ENCODE results near the gene PRCD.

PRCD gene

DNA sequence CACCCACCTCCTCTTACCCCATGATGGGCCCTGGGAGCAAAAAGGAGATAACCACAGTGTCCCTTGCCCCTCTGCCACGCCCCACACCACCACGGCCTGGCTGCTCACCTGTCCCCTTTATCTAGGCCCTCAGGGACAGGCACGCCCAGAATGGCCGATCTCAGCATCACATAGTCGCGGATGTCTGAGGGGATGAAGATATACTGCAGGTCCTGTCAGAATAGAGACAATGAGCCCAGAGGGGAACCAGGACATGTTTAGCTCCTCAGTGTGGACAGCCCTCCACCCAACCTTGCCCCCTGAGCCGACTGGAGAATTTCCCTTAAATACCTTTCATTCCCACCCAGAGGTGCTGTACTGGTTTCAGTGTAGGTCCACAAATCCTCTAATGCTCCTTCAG is 30.6 kb downstream of the PRCD start:
- H3K9ac ChIP-seq (ENCODE audit: low read length in 5 of 5) = no peak overlapping the region
- no peak overlapping the region for H3K27ac ChIP-seq (ENCODE audit: low read depth, low read length)
- no peaks in the 10 kb centered on the region for H3K9me3 ChIP-seq (ENCODE audit: control insufficient read depth in 5 of 5, low read length in 5 of 5)
- H3K4me3 ChIP-seq (ENCODE audit: low read depth in 1 of 5, low read length in 5 of 5) = no peak overlapping the region
- no peaks in the 10 kb centered on the region for H3K27me3 ChIP-seq (ENCODE audit: control insufficient read depth in 5 of 5, insufficient read depth in 4 of 5, low read length in 5 of 5)
- peaks cover 0 to 10% (median 3%) of the 10 kb centered on the region in 5 donors for H3K36me3 ChIP-seq (ENCODE audit: control insufficient read depth in 5 of 5, insufficient read depth in 5 of 5, low read length in 5 of 5)
- peaks cover 0 to 20% (median 14%) of the 10 kb centered on the region in 5 donors for H3K4me1 ChIP-seq (ENCODE audit: control insufficient read depth in 5 of 5, insufficient read depth in 5 of 5, low read length in 5 of 5)

DNA sequence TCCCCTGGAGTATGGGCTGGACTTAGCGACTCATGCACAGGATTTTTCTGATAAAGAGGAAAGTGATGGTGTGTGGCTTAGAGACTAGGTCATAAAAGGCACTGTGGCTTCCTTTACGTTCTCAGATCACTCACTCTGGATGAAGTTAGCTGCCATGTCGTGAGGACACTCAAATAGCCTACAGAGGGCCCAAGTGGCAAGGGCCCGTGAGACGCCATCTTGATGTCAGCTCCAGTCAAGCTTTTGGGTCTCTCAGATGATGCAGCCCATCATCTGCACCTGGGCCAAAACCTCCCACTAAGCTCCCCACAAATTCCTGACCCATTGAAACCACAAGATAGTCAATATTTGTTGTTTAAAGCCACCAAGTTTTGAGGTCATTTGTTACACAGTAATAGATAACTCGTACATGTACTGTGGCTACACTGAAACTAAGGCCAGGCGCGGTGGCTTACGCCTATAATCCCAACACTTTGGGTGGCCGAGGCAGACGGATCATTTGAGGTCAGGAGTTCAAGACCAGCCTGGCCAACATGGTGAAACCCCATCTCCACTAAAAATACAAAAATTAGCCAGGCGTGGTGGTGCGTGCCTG is 31.1 kb downstream of the PRCD start:
- no peak overlapping the region for H3K9ac ChIP-seq (ENCODE audit: low read length in 5 of 5)
- H3K4me3 ChIP-seq (ENCODE audit: low read depth in 1 of 5, low read length in 5 of 5) = no peak overlapping the region
- H3K27me3 ChIP-seq (ENCODE audit: control insufficient read depth in 5 of 5, insufficient read depth in 4 of 5, low read length in 5 of 5) = no peaks in the 10 kb centered on the region
- H3K36me3 ChIP-seq (ENCODE audit: control insufficient read depth in 5 of 5, insufficient read depth in 5 of 5, low read length in 5 of 5) = peaks cover 0 to 5% (median 0%) of the 10 kb centered on the region in 5 donors
- no peaks in the 10 kb centered on the region for H3K9me3 ChIP-seq (ENCODE audit: control insufficient read depth in 5 of 5, low read length in 5 of 5)
- no peak overlapping the region for H3K27ac ChIP-seq (ENCODE audit: low read depth, low read length)
- H3K4me1 ChIP-seq (ENCODE audit: control insufficient read depth in 5 of 5, insufficient read depth in 5 of 5, low read length in 5 of 5) = peaks cover 0 to 18% (median 14%) of the 10 kb centered on the region in 5 donors

- Histone ChIP-seq H3K27me3 (ENCODE audit: control insufficient read depth in 5 of 5, insufficient read depth in 4 of 5, low read length in 5 of 5) (no peaks in the 10 kb centered on the region), H3K36me3 (ENCODE audit: control insufficient read depth in 5 of 5, insufficient read depth in 5 of 5, low read length in 5 of 5) (no peaks in the 10 kb centered on the region), H3K4me1 (ENCODE audit: control insufficient read depth in 5 of 5, insufficient read depth in 5 of 5, low read length in 5 of 5) (peaks cover 0 to 18% (median 14%) of the 10 kb centered on the region in 5 donors), H3K4me3 (ENCODE audit: low read depth in 1 of 5, low read length in 5 of 5) (no peak overlapping the region), H3K9ac (ENCODE audit: low read length in 5 of 5) (no peak overlapping the region), H3K9me3 (ENCODE audit: control insufficient read depth in 5 of 5, low read length in 5 of 5) (no peaks in the 10 kb centered on the region), H3K27ac (ENCODE audit: low read depth, low read length) (no peak overlapping the region)
Observed at GRCh38 chr17:76572201-76572910, 32.5 kb downstream of the PRCD start.

GRCh38 chr17:76573096-76573495 is 33.3 kb downstream of the PRCD start:
- no peaks in the 10 kb centered on the region for H3K36me3 ChIP-seq (ENCODE audit: control insufficient read depth in 5 of 5, insufficient read depth in 5 of 5, low read length in 5 of 5)
- H3K4me1 ChIP-seq (ENCODE audit: control insufficient read depth in 5 of 5, insufficient read depth in 5 of 5, low read length in 5 of 5) = peaks cover 0 to 10% (median 9%) of the 10 kb centered on the region in 5 donors
- no peak overlapping the region for H3K9ac ChIP-seq (ENCODE audit: low read length in 5 of 5)
- no peaks in the 10 kb centered on the region for H3K9me3 ChIP-seq (ENCODE audit: control insufficient read depth in 5 of 5, low read length in 5 of 5)
- no peaks in the 10 kb centered on the region for H3K27me3 ChIP-seq (ENCODE audit: control insufficient read depth in 5 of 5, insufficient read depth in 4 of 5, low read length in 5 of 5)
- H3K4me3 ChIP-seq (ENCODE audit: low read depth in 1 of 5, low read length in 5 of 5) = no peak overlapping the region
- no peak overlapping the region for H3K27ac ChIP-seq (ENCODE audit: low read depth, low read length)

DNA sequence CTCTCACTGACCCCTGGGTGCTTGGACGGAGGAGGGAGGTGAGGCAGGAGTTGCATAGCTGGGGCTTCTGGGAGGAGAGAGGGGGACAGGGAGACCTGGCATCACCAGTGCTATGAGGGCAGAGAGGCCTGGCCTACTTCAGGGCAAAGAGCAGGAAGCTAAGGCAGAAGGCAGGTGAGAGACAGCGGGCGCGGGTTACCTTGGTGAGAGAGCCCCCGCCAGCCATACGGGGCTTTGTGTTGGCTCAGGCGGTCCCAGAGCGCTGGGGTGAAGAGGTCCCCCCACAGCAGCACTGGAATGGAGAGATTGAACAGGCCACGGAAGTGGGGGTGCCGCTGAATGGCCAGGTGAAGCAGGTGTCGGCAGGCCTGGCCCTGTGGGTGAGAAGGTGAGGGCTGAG is 34.3 kb downstream of the PRCD start:
- H3K9ac ChIP-seq (ENCODE audit: low read length in 5 of 5) = no peak overlapping the region
- H3K4me3 ChIP-seq (ENCODE audit: low read depth in 1 of 5, low read length in 5 of 5) = no peak overlapping the region
- H3K4me1 ChIP-seq (ENCODE audit: control insufficient read depth in 5 of 5, insufficient read depth in 5 of 5, low read length in 5 of 5) = peaks cover 0 to 9% (median 8%) of the 10 kb centered on the region in 5 donors

GRCh38 chr17:76575570-76575969 is 35.7 kb downstream of the PRCD start:
- Histone ChIP-seq H3K27me3 (ENCODE audit: control insufficient read depth in 5 of 5, insufficient read depth in 4 of 5, low read length in 5 of 5) (no peaks in the 10 kb centered on the region), H3K4me3 (ENCODE audit: low read depth in 1 of 5, low read length in 5 of 5) (no peak overlapping the region), H3K9ac (ENCODE audit: low read length in 5 of 5) (no peak overlapping the region), H3K36me3 (ENCODE audit: control insufficient read depth in 5 of 5, insufficient read depth in 5 of 5, low read length in 5 of 5) (no peaks in the 10 kb centered on the region), H3K9me3 (ENCODE audit: control insufficient read depth in 5 of 5, low read length in 5 of 5) (no peaks in the 10 kb centered on the region), H3K27ac (ENCODE audit: low read depth, low read length) (no peak overlapping the region), H3K4me1 (ENCODE audit: control insufficient read depth in 5 of 5, insufficient read depth in 5 of 5, low read length in 5 of 5) (no peaks in the 10 kb centered on the region)

More for the DNA sequence above, 34.3 kb downstream of the PRCD start:
- H3K9me3 ChIP-seq (ENCODE audit: control insufficient read depth in 5 of 5, low read length in 5 of 5) = no peaks in the 10 kb centered on the region
- no peak overlapping the region for H3K27ac ChIP-seq (ENCODE audit: low read depth, low read length)
- H3K27me3 ChIP-seq (ENCODE audit: control insufficient read depth in 5 of 5, insufficient read depth in 4 of 5, low read length in 5 of 5) = no peaks in the 10 kb centered on the region
- no peaks in the 10 kb centered on the region for H3K36me3 ChIP-seq (ENCODE audit: control insufficient read depth in 5 of 5, insufficient read depth in 5 of 5, low read length in 5 of 5)

GRCh38 chr17:76576189-76576588 is 36.3 kb downstream of the PRCD start:
- H3K36me3 ChIP-seq (ENCODE audit: control insufficient read depth in 5 of 5, insufficient read depth in 5 of 5, low read length in 5 of 5) = no peaks in the 10 kb centered on the region
- H3K9me3 ChIP-seq (ENCODE audit: control insufficient read depth in 5 of 5, low read length in 5 of 5) = no peaks in the 10 kb centered on the region
- no peak overlapping the region for H3K9ac ChIP-seq (ENCODE audit: low read length in 5 of 5)
- H3K4me1 ChIP-seq (ENCODE audit: control insufficient read depth in 5 of 5, insufficient read depth in 5 of 5, low read length in 5 of 5) = no peaks in the 10 kb centered on the region
- H3K4me3 ChIP-seq (ENCODE audit: low read depth in 1 of 5, low read length in 5 of 5) = no peak overlapping the region
- H3K27me3 ChIP-seq (ENCODE audit: control insufficient read depth in 5 of 5, insufficient read depth in 4 of 5, low read length in 5 of 5) = no peaks in the 10 kb centered on the region
- H3K27ac ChIP-seq (ENCODE audit: low read depth, low read length) = no peak overlapping the region

- no peaks in the 10 kb centered on the region for H3K4me1 ChIP-seq (ENCODE audit: control insufficient read depth in 5 of 5, insufficient read depth in 5 of 5, low read length in 5 of 5)
- H3K9ac ChIP-seq (ENCODE audit: low read length in 5 of 5) = no peak overlapping the region
- H3K9me3 ChIP-seq (ENCODE audit: control insufficient read depth in 5 of 5, low read length in 5 of 5) = no peaks in the 10 kb centered on the region
- H3K27me3 ChIP-seq (ENCODE audit: control insufficient read depth in 5 of 5, insufficient read depth in 4 of 5, low read length in 5 of 5) = no peaks in the 10 kb centered on the region
- no peak overlapping the region for H3K27ac ChIP-seq (ENCODE audit: low read depth, low read length)
- no peak overlapping the region for H3K4me3 ChIP-seq (ENCODE audit: low read depth in 1 of 5, low read length in 5 of 5)
- H3K36me3 ChIP-seq (ENCODE audit: control insufficient read depth in 5 of 5, insufficient read depth in 5 of 5, low read length in 5 of 5) = no peaks in the 10 kb centered on the region
Observed at GRCh38 chr17:76577876-76578275, 38.0 kb downstream of the PRCD start.

GRCh38 chr17:76578376-76578775 is 38.5 kb downstream of the PRCD start:
- H3K9me3 ChIP-seq (ENCODE audit: control insufficient read depth in 5 of 5, low read length in 5 of 5) = no peaks in the 10 kb centered on the region
- H3K27me3 ChIP-seq (ENCODE audit: control insufficient read depth in 5 of 5, insufficient read depth in 4 of 5, low read length in 5 of 5) = no peaks in the 10 kb centered on the region
- no peaks in the 10 kb centered on the region for H3K36me3 ChIP-seq (ENCODE audit: control insufficient read depth in 5 of 5, insufficient read depth in 5 of 5, low read length in 5 of 5)
- no peaks in the 10 kb centered on the region for H3K4me1 ChIP-seq (ENCODE audit: control insufficient read depth in 5 of 5, insufficient read depth in 5 of 5, low read length in 5 of 5)
- no peak overlapping the region for H3K4me3 ChIP-seq (ENCODE audit: low read depth in 1 of 5, low read length in 5 of 5)
- H3K27ac ChIP-seq (ENCODE audit: low read depth, low read length) = no peak overlapping the region
- H3K9ac ChIP-seq (ENCODE audit: low read length in 5 of 5) = no peak overlapping the region

- no peaks in the 10 kb centered on the region for H3K4me1 ChIP-seq (ENCODE audit: control insufficient read depth in 5 of 5, insufficient read depth in 5 of 5, low read length in 5 of 5)
Observed at GRCh38 chr17:76579281-76579680, 39.4 kb downstream of the PRCD start.

More at GRCh38 chr17:76579281-76579680, 39.4 kb downstream of the PRCD start:
- no peaks in the 10 kb centered on the region for H3K36me3 ChIP-seq (ENCODE audit: control insufficient read depth in 5 of 5, insufficient read depth in 5 of 5, low read length in 5 of 5)
- no peak overlapping the region for H3K4me3 ChIP-seq (ENCODE audit: low read depth in 1 of 5, low read length in 5 of 5)
- no peak overlapping the region for H3K27ac ChIP-seq (ENCODE audit: low read depth, low read length)
- no peaks in the 10 kb centered on the region for H3K9me3 ChIP-seq (ENCODE audit: control insufficient read depth in 5 of 5, low read length in 5 of 5)
- no peaks in the 10 kb centered on the region for H3K27me3 ChIP-seq (ENCODE audit: control insufficient read depth in 5 of 5, insufficient read depth in 4 of 5, low read length in 5 of 5)
- H3K9ac ChIP-seq (ENCODE audit: low read length in 5 of 5) = no peak overlapping the region

Measured in subcutaneous abdominal adipose tissue (tissue), 5 donors.